Lower lobe of right lung (tissue), 2 donors: ENCODE results near the gene GSN. TPM values are rescaled to one million over a fixed set of nuclear protein-coding genes. Genes with fewer than 3 reads are reported as not detected.

Source experiments
- ATAC-seq, 2 donors: fragments of 200-7000 bp; cut with Tn5 transposase; one replicate each; pipeline ENCODE4 v1.9.1; 2020 to 2022; ENCODE audit warnings: mild to moderate bottlenecking in 2 of 2, moderate library complexity in 2 of 2
- DNase-seq: peaks from one replicate; pipeline ENCODE4 v3.0.0-alpha.2; 2020
- H3K27ac ChIP-seq: fragments of 200-600 bp; one replicate; pipeline ENCODE4 v1.8.0; 2022
- H3K27me3 ChIP-seq: fragments of 200-600 bp; one replicate; pipeline ENCODE4 v1.8.0; 2022; ENCODE audit warnings: low read depth
- H3K36me3 ChIP-seq: fragments of 200-600 bp; one replicate; pipeline ENCODE4 v1.8.0; 2022; ENCODE audit warnings: mild to moderate bottlenecking
- H3K4me1 ChIP-seq: fragments of 200-600 bp; one replicate; pipeline ENCODE4 v1.8.0; 2022
- H3K4me3 ChIP-seq: fragments of 200-600 bp; one replicate; pipeline ENCODE4 v1.8.0; 2022; ENCODE audit warnings: mild to moderate bottlenecking
- H3K9me3 ChIP-seq: fragments of 200-600 bp; one replicate; pipeline ENCODE4 v1.8.0; 2022
- intact Hi-C: fragments of 100-400 bp; cut with DNase I; formaldehyde crosslinking; loops from one replicate; pipeline ENCODE4 v1.11.0; 2022
- total RNA-seq: library from RNA; stranded (reverse); fragmentation: NEBNext Ultra II Directional; extraction: Animal tissue kit (Norgen Biotek cat#: 25700); gene quantifications from one replicate; pipeline ENCODE4 v1.2.1, GENCODE V29; 2021
- TF ChIP-seq, protein P1 (sequence below): fragments of 200-600 bp; IDR thresholded peaks from one replicate; pipeline ENCODE4 v1.8.0; 2022; ENCODE audit warnings: antibody characterized with exemption, mild to moderate bottlenecking
- donor health status: DM: no; HTN: yes; CAD: no; lungs with severe emphysema.

GSN gene
- total RNA-seq, 1 donor from 2014 or later = 388 TPM

DNA sequence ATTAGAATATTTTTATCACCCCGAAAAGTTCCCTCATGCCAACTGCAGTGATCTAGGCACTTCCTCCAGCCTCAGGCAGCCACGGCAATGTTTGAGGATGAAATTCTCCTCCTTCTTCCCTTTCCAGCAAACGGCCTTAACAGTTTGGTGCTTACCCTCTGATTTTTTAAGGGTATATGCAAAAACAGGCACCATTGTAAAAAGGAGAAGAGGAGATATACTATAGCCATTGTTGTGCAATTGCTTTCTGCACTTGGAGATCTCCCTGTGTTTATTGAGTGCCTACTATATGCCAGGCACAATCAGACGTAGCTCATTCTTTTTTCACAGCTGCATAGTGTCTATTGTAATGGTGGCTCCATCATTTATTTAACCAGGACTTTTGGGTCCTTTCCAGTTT lies 29.4 kb downstream of the GSN start:
- H3K27me3 ChIP-seq = no peaks in the 10 kb centered on the region
- peaks cover 8% of the 10 kb centered on the region for H3K36me3 ChIP-seq
- no peak for DNase-seq
- H3K27ac ChIP-seq = no peak overlapping the region
- no peaks in the 10 kb centered on the region for H3K9me3 ChIP-seq
- no peak for ATAC-seq
- peaks cover 82% of the 10 kb centered on the region for H3K4me1 ChIP-seq
- TF ChIP-seq, protein P1, sequence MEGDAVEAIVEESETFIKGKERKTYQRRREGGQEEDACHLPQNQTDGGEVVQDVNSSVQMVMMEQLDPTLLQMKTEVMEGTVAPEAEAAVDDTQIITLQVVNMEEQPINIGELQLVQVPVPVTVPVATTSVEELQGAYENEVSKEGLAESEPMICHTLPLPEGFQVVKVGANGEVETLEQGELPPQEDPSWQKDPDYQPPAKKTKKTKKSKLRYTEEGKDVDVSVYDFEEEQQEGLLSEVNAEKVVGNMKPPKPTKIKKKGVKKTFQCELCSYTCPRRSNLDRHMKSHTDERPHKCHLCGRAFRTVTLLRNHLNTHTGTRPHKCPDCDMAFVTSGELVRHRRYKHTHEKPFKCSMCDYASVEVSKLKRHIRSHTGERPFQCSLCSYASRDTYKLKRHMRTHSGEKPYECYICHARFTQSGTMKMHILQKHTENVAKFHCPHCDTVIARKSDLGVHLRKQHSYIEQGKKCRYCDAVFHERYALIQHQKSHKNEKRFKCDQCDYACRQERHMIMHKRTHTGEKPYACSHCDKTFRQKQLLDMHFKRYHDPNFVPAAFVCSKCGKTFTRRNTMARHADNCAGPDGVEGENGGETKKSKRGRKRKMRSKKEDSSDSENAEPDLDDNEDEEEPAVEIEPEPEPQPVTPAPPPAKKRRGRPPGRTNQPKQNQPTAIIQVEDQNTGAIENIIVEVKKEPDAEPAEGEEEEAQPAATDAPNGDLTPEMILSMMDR = no peak
- intact Hi-C loops = no loop called here
- H3K4me3 ChIP-seq = no peak overlapping the region

DNA sequence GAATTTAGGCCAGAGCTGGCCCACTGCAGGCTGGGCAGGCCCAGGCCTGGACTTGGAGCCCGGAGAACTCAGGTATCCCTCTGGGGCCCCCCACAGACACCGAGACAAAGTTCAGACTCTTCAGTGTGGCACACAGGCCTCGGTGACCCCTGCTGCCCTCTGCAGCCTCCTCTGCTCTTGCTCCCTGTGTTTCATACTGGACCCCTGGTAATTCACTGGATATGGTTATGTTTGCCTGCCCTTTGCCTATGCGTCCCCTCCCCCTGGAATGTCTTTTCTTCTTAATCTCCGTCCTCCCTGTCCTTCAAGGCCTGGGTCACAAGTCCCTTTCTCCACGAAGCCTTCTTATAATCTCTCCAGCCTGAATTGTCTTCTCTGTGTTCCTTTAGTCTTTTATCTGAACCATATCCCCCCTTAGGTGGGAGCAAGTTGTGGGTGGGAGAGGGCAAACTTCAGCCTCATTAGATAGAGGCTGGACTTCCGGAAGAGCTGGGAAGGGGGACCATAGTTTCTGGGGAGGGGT lies 30.1 kb downstream of the GSN start:
- TF ChIP-seq, protein P1 = no peak
- ATAC-seq (no peak), DNase-seq (no peak)
- no peak overlapping the region for H3K4me3 ChIP-seq
- H3K27ac ChIP-seq = peak overlapping the region; percentile 85
- H3K36me3 ChIP-seq = peaks cover 15% of the 10 kb centered on the region
- peaks cover 87% of the 10 kb centered on the region for H3K4me1 ChIP-seq
- H3K27me3 ChIP-seq = no peaks in the 10 kb centered on the region
- intact Hi-C loops = no loop called here
- no peaks in the 10 kb centered on the region for H3K9me3 ChIP-seq

- Histone ChIP-seq H3K27me3 (no peaks in the 10 kb centered on the region), H3K4me3 (peak overlapping the region; percentile 66), H3K27ac (peak overlapping the region; percentile 85), H3K9me3 (no peaks in the 10 kb centered on the region), H3K4me1 (peaks cover 92% of the 10 kb centered on the region), H3K36me3 (peaks cover 23% of the 10 kb centered on the region)
- peak; percentile 31 to 56 for ATAC-seq
- peak; percentile 61 for DNase-seq
- intact Hi-C loops = no loop called here
- TF ChIP-seq, protein P1 = no peak
These were observed 30.9 kb downstream of the GSN start for GRCh38 chr9:121298689-121299466.

DNA sequence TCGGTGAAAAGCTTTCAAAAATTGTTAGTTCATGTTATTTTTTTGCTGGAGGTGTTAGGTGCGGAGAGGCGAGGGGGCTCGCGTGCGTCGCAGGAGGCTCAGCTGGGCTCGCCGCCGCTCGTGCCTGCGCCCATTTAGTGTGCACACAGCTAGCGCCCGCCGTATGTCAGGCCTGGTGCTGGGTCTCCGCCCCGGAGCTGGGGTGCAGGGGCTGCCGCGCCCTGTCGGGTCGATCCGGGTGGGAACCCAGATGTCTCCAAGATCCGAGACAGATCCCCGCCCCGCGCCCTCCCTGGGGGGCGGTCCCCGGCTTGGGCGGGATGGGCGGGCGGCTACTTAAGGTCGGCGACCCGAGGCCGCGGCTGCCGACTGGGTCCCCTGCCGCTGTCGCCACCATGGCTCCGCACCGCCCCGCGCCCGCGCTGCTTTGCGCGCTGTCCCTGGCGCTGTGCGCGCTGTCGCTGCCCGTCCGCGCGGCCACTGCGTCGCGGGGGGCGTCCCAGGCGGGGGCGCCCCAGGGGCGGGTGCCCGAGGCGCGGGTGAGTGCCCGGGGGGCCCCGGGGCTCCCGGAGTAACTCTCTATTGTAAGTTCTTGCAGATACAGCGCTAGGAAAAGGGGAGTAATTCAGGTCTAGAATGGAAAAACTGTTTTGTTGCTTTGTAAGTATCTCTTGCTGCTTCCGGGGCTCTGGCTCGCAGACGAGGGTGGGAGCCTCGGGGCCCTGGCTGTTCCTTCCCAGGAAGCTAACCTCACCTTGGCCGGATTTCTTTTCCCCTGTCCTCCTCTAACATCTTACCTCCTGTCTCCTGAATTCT lies 31.7 kb downstream of the GSN start:
- peak overlapping the region; percentile 66 for H3K4me3 ChIP-seq
- H3K27ac ChIP-seq = peak overlapping the region; percentile 85
- TF ChIP-seq, protein P1 = no peak
- H3K27me3 ChIP-seq = no peaks in the 10 kb centered on the region
- DNase-seq (peak; percentile 73), ATAC-seq (peak; percentile 59 to 61)
- peaks cover 88% of the 10 kb centered on the region for H3K4me1 ChIP-seq
- intact Hi-C loops = no loop called here
- H3K36me3 ChIP-seq = peaks cover 31% of the 10 kb centered on the region
- no peaks in the 10 kb centered on the region for H3K9me3 ChIP-seq

DNA sequence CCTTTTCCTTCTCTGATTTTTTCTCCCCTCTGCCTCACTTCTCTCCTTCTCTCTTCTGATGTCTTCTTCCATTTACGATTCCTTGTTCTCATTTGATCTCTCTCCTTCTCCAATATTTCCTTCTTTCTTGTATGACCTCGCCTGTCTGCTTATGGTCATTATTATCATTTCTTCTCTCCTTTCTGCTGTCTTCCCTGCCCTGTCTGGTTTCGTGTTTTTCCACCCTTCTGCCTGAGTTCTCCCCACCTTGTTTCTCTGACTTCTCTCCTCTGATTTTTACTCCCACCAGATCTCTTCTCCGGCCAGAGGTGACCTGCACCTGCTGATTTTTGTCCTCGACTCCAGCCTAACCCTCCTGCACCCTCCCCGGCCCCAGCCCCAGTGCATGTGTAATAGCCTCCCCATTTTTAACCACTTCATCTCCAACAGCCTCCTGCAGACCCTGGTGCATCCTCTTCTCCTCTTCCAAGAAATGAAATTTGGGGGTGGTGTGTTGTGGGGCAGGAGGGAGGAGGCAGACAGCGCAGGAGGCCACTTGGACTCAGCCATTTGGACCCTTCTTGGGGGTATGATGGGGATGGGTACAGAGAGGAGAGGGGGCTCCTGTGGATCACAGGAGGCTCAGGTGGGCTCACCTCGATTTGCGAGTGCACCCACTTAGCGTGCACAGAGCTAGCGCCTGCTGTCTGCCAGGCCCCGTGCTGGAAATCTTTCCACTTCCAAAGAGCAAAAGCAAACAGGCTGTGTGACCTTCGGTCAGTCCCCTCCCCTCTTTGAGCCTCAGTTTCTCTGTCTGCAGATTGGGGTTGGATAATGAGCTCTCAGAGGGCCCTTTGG lies 32.5 kb downstream of the GSN start:
- no peaks in the 10 kb centered on the region for H3K9me3 ChIP-seq
- no peak for ATAC-seq
- peak overlapping the region; percentile 85 for H3K27ac ChIP-seq
- peaks cover 39% of the 10 kb centered on the region for H3K36me3 ChIP-seq
- TF ChIP-seq, protein P1 = no peak
- H3K27me3 ChIP-seq = no peaks in the 10 kb centered on the region
- DNase-seq = no peak
- intact Hi-C loops = no loop called here
- H3K4me1 ChIP-seq = peaks cover 79% of the 10 kb centered on the region
- H3K4me3 ChIP-seq = peak overlapping the region; percentile 66
